ENCODE data around the gene MRPL37. TPM values are rescaled to one million over a fixed set of nuclear protein-coding genes. Genes with fewer than 3 reads are reported as not detected.
"Not testable (repeated sequence)": the region's sequence is repeated elsewhere in the genome, so short reads cannot be mapped to it uniquely, and the experiment has no call there.

MRPL37 gene
- polyA plus RNA-seq, 2 of the 4 experiments (the other 2 are of a cell fraction), result 16.2 to 68.9 TPM

DNA sequence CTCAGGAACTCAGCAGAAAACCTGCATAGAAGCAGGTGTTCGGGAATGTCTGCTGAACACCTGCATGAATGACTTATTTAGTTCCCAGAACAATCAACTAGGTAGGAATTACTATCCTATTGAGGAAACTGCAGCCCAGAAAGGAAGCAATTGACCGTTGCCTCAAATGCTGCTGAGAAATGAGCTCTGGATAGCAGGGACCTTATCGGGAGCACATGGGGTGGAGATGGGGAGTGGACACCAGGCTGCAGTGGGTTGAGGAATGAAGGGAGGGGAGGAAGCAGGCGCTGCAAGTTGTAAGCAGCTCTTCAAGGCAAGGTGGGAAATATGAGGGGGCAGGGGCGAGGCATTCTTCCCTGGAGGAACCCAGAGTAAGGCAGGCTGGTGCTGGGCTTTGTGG lies 36.4 kb upstream of the MRPL37 start:
- no peaks in the 10 kb centered on the region for H3K9me3 ChIP-seq
- no peak overlapping the region for H3K4me3 ChIP-seq
- CTCF ChIA-PET, result no interaction called here
- TF ChIP-seq SMC3 (IDR thresholded peaks at IDR 0.05) (no peak), KDM1A (IDR thresholded peaks at IDR 0.05; ENCODE audit: low read depth) (no peak), ZC3H11A (IDR thresholded peaks at IDR 0.05) (no peak), CEBPB (IDR thresholded peaks at IDR 0.05) (no peak), PHF8 (IDR thresholded peaks at IDR 0.05; ENCODE audit: borderline replicate concordance, low read depth) (no peak), HOXB13 (CRISPR knock-in tag; IDR thresholded peaks at IDR 0.05; ENCODE audit: low read depth) (no peak)
- TF ChIP-seq, protein P1, sequence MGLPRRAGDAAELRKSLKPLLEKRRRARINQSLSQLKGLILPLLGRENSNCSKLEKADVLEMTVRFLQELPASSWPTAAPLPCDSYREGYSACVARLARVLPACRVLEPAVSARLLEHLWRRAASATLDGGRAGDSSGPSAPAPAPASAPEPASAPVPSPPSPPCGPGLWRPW (IDR thresholded peaks at IDR 0.05), result no peak
- TF ChIP-seq, protein P2, sequence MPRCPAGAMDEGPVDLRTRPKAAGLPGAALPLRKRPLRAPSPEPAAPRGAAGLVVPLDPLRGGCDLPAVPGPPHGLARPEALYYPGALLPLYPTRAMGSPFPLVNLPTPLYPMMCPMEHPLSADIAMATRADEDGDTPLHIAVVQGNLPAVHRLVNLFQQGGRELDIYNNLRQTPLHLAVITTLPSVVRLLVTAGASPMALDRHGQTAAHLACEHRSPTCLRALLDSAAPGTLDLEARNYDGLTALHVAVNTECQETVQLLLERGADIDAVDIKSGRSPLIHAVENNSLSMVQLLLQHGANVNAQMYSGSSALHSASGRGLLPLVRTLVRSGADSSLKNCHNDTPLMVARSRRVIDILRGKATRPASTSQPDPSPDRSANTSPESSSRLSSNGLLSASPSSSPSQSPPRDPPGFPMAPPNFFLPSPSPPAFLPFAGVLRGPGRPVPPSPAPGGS (IDR thresholded peaks at IDR 0.05), result no peak
- TF ChIP-seq, protein P3, sequence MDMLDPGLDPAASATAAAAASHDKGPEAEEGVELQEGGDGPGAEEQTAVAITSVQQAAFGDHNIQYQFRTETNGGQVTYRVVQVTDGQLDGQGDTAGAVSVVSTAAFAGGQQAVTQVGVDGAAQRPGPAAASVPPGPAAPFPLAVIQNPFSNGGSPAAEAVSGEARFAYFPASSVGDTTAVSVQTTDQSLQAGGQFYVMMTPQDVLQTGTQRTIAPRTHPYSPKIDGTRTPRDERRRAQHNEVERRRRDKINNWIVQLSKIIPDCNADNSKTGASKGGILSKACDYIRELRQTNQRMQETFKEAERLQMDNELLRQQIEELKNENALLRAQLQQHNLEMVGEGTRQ (IDR thresholded peaks at IDR 0.05), result no peak
- peaks cover 3% of the 10 kb centered on the region; the same call in 1 of the 3 replicates for H3K4me1 ChIP-seq
- POLR2A ChIA-PET, result no interaction called here
- DNase-seq (ENCODE audit: low read depth in 1 of 2, low spot score in 1 of 2) (no peak), ATAC-seq (no peak), FAIRE-seq (no peak)
- no peak overlapping the region for H3K27ac ChIP-seq
- H3K4me2 ChIP-seq, result no peak overlapping the region
- WGBS (ENCODE audit: missing lambda C conversion rate), result 75% methylated on average over 5 of the region's 5 CpGs

DNA sequence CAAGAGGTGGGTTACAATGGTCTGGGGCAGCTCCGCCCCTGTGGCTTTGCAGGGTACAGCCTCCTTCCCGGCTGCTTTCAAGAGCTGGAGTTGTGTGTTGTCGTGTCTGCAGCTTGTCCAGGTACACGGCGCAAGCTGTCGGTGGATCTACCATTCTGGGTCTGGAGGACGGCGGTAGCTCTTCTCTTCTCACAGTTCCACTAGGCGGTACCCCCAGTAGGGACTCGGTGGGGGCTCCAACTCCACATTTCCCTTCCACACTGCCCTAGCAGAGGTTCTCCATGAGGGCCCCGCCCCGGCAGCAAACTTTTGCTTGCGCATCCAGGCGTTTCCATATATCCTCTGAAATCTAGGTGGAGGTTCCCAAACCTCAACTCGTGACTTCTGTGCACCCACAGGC lies 34.8 kb upstream of the MRPL37 start:
- DNase-seq (ENCODE audit: low read depth in 1 of 2, low spot score in 1 of 2) (no peak), FAIRE-seq (no peak), ATAC-seq (no peak)
- ChIA-PET CTCF (no interaction called here), POLR2A (no interaction called here)
- no peak overlapping the region for H3K4me2 ChIP-seq
- 0 out of 3 replicates have a peak, but pooled peaks cover 3% of the 10 kb centered on the region for H3K4me1 ChIP-seq
- H3K9me3 ChIP-seq, result no peaks in the 10 kb centered on the region
- WGBS (ENCODE audit: missing lambda C conversion rate), result 99% methylated on average over 14 of the region's 15 CpGs
- TF ChIP-seq NFE2L2 (conservative IDR thresholded peaks at IDR 0.05; ENCODE audit: low read length), result no peak
- no peak for TF ChIP-seq FOSL2 (IDR thresholded peaks at IDR 0.05)
- TF ChIP-seq FOSL2 (CRISPR knock-in tag; IDR thresholded peaks at IDR 0.05), result no peak
- TF ChIP-seq, protein P3 (IDR thresholded peaks at IDR 0.05), result no peak
- TF ChIP-seq, protein P4, sequence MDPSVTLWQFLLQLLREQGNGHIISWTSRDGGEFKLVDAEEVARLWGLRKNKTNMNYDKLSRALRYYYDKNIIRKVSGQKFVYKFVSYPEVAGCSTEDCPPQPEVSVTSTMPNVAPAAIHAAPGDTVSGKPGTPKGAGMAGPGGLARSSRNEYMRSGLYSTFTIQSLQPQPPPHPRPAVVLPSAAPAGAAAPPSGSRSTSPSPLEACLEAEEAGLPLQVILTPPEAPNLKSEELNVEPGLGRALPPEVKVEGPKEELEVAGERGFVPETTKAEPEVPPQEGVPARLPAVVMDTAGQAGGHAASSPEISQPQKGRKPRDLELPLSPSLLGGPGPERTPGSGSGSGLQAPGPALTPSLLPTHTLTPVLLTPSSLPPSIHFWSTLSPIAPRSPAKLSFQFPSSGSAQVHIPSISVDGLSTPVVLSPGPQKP (IDR thresholded peaks at IDR 0.05; ENCODE audit: low read depth, low read length), result no peak
- no peak for TF ChIP-seq POLR2AphosphoS2 (conservative IDR thresholded peaks at IDR 0.05; ENCODE audit: low read length)
- no peak for TF ChIP-seq ZC3H11A (IDR thresholded peaks at IDR 0.05)
- TF ChIP-seq, protein P1 (IDR thresholded peaks at IDR 0.05), result no peak
- TF ChIP-seq PHF8 (IDR thresholded peaks at IDR 0.05; ENCODE audit: borderline replicate concordance, low read depth), result no peak
- TF ChIP-seq BHLHE40 (IDR thresholded peaks at IDR 0.05; ENCODE audit: low read depth, low read length), result no peak
- no peak for TF ChIP-seq NR3C1 (IDR thresholded peaks at IDR 0.05)
- H3K27ac ChIP-seq, result no peak overlapping the region
- no peak overlapping the region for H3K4me3 ChIP-seq

DNA sequence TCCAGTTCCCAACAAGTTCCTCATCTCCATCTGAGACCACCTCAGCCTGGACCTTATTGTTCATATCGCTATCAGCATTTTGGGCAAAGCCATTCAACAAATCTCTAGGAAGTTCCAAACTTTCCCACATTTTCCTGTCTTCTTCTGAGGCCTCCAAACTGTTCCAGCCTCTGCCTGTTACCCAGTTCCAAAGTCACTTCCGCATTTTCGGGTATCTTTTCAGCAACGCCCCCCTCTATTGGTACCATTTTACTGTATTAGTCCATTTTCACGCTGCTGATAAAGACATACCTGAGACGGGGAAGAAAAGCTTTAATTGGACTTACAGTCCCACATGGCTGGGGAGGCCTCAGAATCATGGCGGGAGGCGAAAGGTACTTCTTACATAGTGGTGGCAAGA lies 33.6 kb upstream of the MRPL37 start:
- FAIRE-seq, CTCF ChIA-PET: not testable (repeated sequence)
- WGBS (ENCODE audit: missing lambda C conversion rate), result 88% methylated on average over 8 of the region's 8 CpGs

More for the DNA sequence above, 33.6 kb upstream of the MRPL37 start:
- H3K4me3 ChIP-seq; DNase-seq (ENCODE audit: low read depth in 1 of 2, low spot score in 1 of 2); H3K9me3 ChIP-seq; ATAC-seq; H3K4me2 ChIP-seq; H3K4me1 ChIP-seq; POLR2A ChIA-PET; H3K27ac ChIP-seq: not testable (repeated sequence)
